GM18858 (cell line): ENCODE measurements around the gene MEAK7.
"Not testable (repeated sequence)": the region's sequence is repeated elsewhere in the genome, so short reads cannot be mapped to it uniquely, and the experiment has no call there.

Experiments
- ATAC-seq: cut with Tn5 transposase; IDR thresholded peaks from one replicate; pipeline ENCODE4 v1.9.1; 2021; ENCODE audit not compliant: unreplicated experiment

MEAK7 gene

DNA sequence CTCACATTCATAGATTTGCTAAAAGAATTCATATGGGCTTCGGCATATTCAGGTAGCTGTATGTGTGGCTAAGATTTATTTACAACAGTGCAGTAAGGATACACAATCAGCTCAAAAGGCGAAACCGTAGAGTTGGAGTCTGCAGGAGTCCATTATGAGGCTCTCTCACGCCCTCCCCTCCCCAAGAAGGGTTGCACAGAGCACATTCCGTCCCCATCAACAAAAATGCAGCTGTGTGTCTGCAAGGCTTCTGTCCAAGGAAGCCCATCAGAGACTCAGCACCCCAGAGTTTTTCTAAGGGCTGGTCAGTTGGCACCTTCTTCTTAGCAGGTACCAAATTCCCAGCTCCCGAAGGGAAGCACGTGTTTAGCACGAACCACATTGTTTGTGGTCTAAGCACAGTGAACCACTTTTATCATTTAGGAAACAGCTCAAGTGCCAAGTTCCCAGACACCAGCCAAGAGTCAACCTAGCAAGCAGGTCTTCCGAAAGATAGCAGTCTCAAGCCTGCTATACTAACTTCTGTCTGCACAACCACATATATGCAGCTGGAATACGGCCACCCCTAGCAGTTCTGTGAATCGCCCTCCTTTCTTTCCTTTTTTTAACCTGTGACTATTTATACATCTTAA is 28.5 kb upstream of the MEAK7 start:
- no peak for ATAC-seq

DNA sequence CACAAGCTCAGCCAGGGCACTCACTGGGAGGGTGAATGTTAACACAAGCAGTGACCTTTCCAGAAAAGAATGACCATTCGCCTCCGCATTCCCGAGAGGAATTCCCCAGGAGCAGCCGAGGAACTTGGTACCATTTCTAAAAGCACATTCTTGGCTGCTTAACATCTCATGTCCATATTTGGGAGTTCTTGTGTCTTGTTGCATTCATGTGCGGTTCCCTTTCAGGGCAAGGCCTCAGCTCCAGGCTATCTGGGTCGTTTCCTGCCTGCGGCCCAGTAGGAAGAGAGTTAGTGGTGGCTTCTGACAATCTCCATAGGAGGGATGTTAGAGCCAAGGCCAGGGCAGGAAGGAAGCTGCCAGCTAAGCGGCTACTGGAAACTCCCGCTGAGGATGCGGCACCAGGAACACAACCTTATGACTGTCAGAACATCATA is 27.8 kb upstream of the MEAK7 start:
- no peak for ATAC-seq

DNA sequence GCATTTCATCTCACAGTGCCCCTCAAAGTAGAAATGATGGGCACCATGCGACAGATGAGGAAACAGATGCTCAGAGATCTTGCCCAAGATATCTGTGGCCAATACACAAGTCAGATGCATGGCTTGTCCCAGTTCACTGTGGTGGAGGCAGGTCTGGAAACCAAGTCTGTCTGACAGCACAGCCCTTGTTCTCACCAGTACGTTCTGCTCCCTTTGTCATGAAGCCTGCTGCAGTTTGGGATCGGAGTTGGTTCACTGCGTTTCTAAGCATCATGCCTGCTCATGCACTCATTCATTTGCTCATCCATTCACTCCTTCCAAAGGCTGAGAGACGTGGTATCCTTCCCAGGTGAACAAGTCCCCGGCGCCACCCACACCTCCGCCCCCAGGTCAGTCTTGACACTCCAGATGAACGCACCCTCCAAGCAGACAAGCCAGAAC is 27.2 kb upstream of the MEAK7 start:
- ATAC-seq, result no peak

DNA sequence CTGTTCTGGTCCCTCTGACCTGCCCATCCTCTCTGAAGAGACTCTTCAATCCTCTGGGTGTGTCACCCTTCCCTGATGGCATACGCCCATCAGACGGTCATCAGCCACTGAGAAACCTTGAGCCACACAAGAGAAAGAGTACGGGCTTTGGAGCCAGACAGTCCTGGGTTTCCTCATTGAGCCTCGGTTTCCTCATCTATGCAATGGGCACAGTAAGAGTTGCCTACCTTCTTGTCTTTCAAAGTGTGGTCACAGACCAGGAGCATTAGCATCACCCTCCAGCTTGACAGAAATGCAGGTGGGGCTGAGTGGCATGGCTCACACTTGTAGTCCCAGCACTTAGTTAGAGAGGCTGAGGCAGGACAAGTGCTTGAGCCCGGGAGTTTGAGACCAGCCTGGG is 26.1 kb upstream of the MEAK7 start:
- no peak for ATAC-seq

- no peak for ATAC-seq
Measured at GRCh38 chr16:84529607-84530006, 25.1 kb upstream of the MEAK7 start.

GRCh38 chr16:84528322-84528721 is 23.9 kb upstream of the MEAK7 start:
- ATAC-seq, result no peak

GRCh38 chr16:84527532-84528269 is 23.2 kb upstream of the MEAK7 start:
- no peak for ATAC-seq

DNA sequence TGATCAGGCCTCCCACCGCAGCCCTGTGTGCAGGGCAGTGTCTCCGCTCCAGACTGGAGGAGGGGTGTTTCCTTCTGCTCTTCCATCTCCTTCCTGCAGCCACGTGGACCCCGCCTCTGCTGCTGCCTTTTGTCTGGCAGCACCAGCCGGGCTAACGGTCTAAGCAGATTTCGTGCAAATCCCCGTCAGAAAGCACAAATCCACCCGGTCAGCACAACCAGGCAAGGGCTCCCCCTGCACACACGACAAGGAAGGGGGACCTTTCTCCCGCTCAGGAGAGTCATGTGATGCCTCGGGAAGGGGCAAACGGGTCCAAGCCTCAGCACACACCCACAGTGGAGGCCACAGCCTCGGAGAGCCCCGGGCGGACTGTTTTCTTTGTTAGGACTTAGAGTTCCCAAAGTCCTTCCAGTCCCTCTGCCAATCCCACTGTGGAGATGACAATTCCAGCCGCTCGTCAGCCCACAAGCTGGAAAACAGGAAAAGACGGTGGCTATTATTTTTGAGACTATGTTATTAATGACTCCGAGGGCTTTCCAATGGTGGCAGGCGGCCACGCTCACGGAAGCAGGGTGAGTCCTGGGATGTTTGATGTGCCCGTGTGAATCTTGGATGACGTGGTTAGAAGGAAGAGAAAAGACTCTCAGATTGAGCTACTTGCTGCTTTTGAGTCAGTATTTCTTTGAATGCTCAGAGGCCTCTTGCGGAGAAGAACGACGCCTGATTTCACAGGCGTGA is 22.5 kb upstream of the MEAK7 start:
- ATAC-seq, result no peak

GRCh38 chr16:84524941-84525581 is 20.6 kb upstream of the MEAK7 start:
- not testable (repeated sequence) for ATAC-seq

- no peak for ATAC-seq
Measured at GRCh38 chr16:84524346-84524920, 20.0 kb upstream of the MEAK7 start.

GRCh38 chr16:84521497-84521770 is 17.0 kb upstream of the MEAK7 start:
- ATAC-seq, result no peak

DNA sequence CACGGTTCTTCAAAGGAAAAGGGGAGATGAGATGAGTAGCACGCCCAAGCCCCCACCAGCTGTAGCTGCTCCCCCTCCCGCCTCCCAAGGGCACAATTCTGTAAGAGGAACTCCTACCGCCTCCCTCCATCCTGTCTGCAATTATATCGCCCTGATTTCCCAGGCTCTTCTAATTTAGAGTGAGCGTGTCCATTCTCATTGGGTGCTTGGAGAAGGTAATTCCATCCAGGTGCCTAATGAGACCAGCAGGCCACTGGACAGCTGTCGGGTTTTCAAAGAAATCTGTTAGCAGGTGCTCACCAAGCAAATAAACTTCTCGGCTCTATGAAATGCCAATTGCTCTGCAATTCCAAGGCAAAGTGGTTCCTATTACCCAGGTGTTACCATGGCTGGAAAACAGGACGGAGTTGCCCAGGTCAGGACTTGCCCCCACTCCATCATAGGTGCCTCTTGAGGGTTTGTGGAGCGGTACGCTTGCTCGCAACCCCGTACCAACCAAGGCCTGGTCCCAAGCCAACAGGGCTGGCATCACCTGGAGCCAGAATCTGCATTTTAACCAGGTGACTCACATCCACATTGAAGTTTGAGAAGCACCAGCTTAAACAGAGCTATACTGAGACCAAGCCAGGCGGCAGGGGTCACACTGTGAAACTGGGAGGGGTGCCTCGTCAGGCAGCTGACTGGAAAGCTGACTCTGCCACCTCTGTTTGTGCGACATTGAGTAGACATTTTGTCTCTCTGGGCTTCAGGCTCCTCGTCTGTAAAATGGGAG is 16.5 kb upstream of the MEAK7 start:
- no peak for ATAC-seq

GRCh38 chr16:84519855-84520254 is 15.4 kb upstream of the MEAK7 start:
- no peak for ATAC-seq

DNA sequence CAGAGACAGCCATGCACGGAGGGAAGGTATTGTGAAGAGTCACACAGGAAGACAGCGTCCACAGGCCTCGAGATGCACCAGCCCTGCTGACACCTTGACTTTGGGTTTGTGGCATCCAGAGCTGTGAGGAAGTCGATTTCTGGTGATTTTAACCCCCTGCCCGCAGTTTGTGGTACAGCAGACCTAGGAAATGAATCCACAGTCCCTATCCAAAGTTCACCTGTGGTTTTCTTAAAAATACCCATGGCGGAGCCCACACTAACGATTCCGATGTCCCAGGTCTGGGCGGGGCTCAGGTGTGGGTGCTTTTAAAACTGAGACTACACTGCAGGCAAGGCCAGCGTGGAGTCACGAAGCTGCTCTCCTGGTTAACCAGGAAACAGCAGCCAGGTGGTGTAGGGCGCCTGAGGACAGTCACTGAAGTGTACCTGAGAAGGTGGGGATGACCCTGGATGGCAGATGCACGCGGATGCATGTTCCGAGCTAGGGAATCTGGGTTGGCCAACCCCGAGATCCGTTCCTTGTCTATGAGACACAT is 14.4 kb upstream of the MEAK7 start:
- ATAC-seq, result no peak

- not testable (repeated sequence) for ATAC-seq
Measured at GRCh38 chr16:84518220-84518619, 13.8 kb upstream of the MEAK7 start.

GRCh38 chr16:84517366-84517765 is 12.9 kb upstream of the MEAK7 start:
- ATAC-seq, result no peak

DNA sequence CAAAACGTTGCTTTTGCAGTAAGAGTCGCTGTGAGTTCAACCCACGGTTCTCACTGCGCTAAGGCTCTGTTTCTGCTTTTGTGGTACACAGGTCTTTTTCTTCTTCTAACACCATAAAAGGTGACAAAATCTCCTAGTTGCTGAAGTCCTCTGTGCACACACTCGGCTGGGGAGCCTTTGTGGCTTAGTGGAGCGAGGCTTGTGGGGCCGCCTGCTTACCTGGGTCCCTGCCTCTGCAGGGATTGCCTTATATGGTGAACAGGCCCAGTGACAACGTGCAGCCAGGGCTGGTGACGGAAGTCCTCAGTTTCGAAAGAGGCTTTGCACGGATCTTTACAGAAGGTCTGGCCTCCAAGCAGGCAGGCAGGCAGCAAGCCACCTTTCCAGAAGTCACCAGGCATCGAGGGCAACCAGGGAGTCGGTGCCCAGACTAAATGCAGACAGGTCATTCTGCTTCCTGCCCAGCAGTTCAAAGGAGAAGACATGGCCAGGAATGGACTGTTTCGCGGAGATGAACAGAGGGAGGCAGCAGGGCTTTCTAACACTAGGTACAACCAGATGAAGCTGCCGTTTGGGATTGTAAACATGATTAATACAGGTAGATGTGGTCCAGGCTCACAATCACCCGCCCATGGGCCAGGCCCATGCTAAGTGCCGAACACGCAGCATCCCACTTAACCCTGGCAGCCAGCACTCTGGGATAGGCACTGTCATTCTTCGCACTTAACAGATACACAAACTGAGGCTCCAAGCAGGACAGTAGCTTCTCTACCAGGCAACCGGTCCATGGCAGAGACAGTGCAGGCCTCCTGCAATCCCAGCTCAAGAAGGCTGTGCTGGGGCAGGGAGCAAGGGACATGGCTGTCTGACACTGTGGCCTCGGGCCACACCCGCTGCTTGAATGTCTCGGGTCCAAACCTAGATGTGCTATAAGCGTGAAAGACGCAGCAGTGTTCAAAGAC is 10.7 kb upstream of the MEAK7 start:
- peak; percentile 85 for ATAC-seq

DNA sequence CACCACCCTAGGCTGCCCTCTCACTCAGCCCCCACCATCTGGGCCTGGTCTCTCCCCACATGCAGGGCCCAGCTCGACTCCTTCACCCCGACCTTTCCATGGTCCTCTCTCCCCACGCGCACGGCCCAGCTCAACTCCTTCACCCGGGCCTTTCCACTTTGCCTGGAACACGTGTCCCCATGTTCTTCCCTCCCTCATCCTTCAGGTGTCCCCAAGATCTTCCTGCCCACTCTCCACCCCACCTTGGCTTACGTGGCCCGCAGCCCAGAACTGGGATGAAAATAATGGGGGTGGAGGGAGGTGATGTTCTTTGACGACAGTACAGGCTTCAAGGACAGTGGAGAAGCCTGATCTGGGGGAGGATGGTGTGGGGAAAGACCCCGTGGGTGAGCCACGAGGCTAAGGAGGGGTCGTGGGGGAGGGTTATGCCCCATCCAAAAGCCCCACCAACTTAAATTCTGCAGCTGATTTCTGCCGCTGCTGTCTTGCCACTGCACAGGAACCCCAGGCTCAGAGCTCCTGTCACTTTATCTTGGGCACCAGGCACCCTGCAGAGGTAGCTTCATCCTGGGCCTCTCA is 9.9 kb upstream of the MEAK7 start:
- ATAC-seq, result no peak

DNA sequence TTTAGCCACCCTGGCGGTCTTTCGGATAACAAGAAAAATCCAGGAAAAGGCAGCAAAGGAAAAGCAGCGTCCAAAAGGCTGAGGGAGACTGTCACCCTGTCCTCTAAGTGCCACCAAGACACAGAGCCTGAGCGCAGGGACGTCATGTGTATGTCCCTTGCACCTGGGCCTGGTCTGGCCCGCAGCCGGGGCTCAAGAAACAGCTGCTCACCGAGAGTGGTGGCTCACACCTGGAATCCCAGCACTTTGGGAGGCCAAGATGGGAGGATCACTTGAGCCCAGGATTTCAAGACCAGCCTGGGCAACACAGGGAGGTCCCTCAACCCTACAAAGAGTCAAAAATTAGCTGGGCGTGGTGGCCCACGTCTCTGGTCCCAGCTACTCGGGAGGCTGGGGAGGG is 9.2 kb upstream of the MEAK7 start:
- ATAC-seq, result no peak
